IMR-90 (cell line): ENCODE data around the gene ATF4.

ENCODE experiments used
- BHLHE40 ChIP-seq: fragments of 150-350 bp; IDR thresholded peaks from 2 replicates; pipeline ENCODE4 v1.6.1; 2016; ENCODE audit warnings: mild to moderate bottlenecking, low read depth, low read length
- CEBPB ChIP-seq: IDR thresholded peaks from 2 replicates; pipeline ENCODE4 v1.6.1; 2012; ENCODE audit warnings: low read depth, low read length, improper control_type of control experiment
- CTCF ChIP-seq: conservative IDR thresholded peaks from 2 replicates; pipeline ENCODE4 v1.5.1; 2012; ENCODE audit warnings: mild to moderate bottlenecking, low read depth, low read length, improper control_type of control experiment
- MAFK ChIP-seq: IDR thresholded peaks from 2 replicates; pipeline ENCODE4 v1.6.1; 2012; ENCODE audit warnings: low read depth, low read length, improper control_type of control experiment
- MAZ ChIP-seq: IDR thresholded peaks from 2 replicates; pipeline ENCODE4 v1.6.1; 2012; ENCODE audit warnings: low read depth, mild to moderate bottlenecking, low read length, improper control_type of control experiment, moderate library complexity, borderline replicate concordance
- MXI1 ChIP-seq: IDR thresholded peaks from 2 replicates; pipeline ENCODE4 v1.6.1; 2012; ENCODE audit warnings: low read depth, mild to moderate bottlenecking, low read length, moderate library complexity, borderline replicate concordance
- NFE2L2 ChIP-seq: fragments of 150-350 bp; IDR thresholded peaks from 2 replicates; pipeline ENCODE4 v1.6.1; 2016; ENCODE audit warnings: low read depth, mild to moderate bottlenecking, low read length
- POLR2A ChIP-seq: IDR thresholded peaks from 2 replicates; pipeline ENCODE4 v1.6.1; 2012; ENCODE audit warnings: mild to moderate bottlenecking, low read depth, low read length
- RAD21 ChIP-seq: IDR thresholded peaks from 2 replicates; pipeline ENCODE4 v1.6.1; 2012; ENCODE audit warnings: low read length, improper control_type of control experiment
- USF2 ChIP-seq: fragments of 150-350 bp; IDR thresholded peaks from 2 replicates; pipeline ENCODE4 v1.6.1; 2017; ENCODE audit warnings: mild to moderate bottlenecking, antibody characterized with exemption, low read length, low read depth

- TF ChIP-seq RAD21: no peak
- no peak for TF ChIP-seq CTCF
- no peak for TF ChIP-seq CEBPB
- TF ChIP-seq MXI1: no peak
- TF ChIP-seq POLR2A: no peak
- TF ChIP-seq USF2: no peak
- TF ChIP-seq MAZ: no peak
- no peak for TF ChIP-seq BHLHE40
- TF ChIP-seq MAFK: no peak
- TF ChIP-seq NFE2L2: no peak
These were observed 16.3 kb downstream of the ATF4 start for GRCh38 chr22:39536711-39537110.
